HL-60/S4 (cell line): ENCODE data around the gene CDH13.

ENCODE experiments used
- in situ Hi-C: fragments of 300-500 bp; cut with MboI; formaldehyde crosslinking; loops from 2 replicates; pipeline ENCODE4 v1.14.3; 2022; ENCODE audit warnings: low sequenced_read_pairs

Gene CDH13

DNA sequence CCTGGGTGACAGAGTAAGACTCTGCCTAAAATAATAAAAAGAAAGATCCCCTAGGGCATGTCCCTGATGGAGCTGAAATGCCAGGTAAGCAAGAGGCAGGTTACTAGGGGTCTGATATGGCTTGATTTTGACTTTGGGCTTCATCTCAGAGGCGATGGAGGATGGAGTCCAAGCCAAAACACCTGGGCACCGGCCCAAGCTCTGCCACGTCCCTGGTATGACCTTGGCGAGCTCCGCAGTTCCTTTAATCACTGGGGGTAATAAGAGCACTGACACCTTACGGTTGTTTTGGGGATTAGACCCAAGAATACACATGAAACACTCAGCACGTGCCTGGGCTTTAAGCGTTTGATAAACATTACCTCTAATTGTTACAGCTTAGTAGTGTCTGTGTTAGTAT is 830.2 kb downstream of the CDH13 start:
- in situ Hi-C loops, result no loop called here

GRCh38 chr16:83458612-83459011 is 831.8 kb downstream of the CDH13 start:
- in situ Hi-C loops, result no loop called here

- in situ Hi-C loops, result no loop called here
Observed at GRCh38 chr16:83464991-83465390, 838.2 kb downstream of the CDH13 start.

DNA sequence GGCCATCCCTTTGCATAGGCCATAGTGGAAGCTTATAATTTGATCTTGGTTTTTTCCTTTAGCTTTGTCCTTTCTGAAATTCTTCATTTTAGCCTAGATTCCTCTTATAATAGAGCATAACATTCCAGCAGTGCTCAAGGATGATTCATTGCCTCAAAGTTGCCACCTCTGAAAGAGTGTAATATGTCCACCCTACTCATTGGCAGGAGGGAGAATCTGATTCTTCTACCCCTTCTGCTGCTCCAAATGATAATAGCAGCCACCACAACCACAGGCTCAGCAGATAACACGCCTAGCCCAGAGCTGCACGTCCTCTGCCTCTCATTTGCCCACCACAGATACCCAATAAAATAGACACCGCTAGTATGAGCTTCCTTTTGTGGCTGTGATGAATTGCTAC is 843.6 kb downstream of the CDH13 start:
- in situ Hi-C loops, result no loop called here

DNA sequence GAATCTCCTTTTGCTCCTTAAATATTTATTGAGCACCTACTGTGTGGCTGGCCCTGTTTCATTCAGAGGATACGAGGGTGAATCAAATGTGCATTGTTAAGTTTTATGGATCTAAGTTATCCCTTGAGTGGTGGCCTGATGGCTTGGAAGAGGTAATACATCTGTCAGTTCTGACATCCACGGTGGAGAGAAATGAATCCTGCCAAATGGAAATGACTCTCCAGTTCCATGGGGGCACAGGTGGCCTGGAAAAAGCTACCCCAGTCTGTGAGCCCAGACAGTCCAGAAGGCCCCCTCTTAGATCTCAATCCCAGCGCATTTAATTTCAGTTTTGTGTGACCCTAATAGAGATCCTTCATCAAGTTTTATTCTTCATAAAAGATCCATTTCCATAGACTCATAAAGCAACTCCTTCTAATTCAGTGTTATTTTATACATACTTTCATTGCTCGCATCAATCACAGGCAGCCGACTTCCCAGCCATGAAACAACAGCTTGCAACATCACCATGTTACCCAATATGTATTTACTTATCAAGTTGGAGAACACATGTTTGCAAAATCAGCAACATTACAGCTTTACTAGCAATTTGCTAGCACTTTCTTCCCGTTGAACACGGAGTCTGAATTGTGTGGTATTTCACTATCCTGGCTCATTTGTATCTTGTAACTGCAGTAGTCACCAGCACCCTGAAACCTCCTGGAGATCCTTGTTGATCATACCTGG is 846.2 kb downstream of the CDH13 start:
- in situ Hi-C loops, result no loop called here

GRCh38 chr16:83473926-83474650 is 847.3 kb downstream of the CDH13 start:
- in situ Hi-C loops, result no loop called here

DNA sequence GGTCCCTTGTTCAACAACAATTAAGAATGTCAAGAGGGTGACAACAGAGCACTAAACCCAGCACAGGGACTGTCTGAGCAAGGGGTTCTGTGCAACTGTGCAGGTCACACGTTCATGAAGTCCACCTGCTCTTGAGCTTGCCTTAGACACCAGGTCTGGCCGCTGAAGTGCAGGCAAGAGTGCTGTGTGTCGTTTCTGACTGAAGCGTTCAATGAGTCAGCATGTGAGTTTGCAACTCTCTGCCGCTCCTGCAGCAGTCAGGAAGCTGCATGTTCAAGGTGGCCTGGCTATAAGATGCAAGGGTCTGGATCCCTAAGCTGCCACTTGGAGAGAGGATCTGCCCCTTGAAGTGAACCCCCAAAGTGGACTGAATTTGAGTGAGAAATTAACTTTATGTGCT is 848.3 kb downstream of the CDH13 start:
- in situ Hi-C loops, result no loop called here

DNA sequence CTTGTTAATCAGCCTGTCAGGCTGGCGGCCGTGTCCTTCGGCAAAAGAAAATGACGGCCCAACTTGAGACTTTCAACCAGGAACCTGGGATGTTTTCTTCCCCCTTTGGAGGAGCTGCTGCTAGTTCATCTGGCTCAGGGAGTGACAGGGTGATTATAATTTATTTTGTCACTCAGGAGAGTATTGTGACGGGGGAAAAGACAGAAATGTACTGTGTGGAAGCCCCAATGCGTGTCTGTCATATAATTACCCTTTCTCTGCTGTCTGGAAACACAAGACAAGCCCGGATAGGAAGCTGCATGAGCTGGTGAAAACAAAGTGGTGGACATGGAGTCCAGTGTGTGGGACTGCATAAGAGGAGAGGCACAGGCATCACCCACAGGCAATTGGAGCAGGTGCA is 854.8 kb downstream of the CDH13 start:
- in situ Hi-C loops, result no loop called here

- in situ Hi-C loops, result no loop called here
Observed at GRCh38 chr16:83482545-83483162, 855.9 kb downstream of the CDH13 start.

- in situ Hi-C loops, result no loop called here
Observed at GRCh38 chr16:83490073-83490472, 863.3 kb downstream of the CDH13 start.

GRCh38 chr16:83494459-83494858 is 867.7 kb downstream of the CDH13 start:
- in situ Hi-C loops, result no loop called here

DNA sequence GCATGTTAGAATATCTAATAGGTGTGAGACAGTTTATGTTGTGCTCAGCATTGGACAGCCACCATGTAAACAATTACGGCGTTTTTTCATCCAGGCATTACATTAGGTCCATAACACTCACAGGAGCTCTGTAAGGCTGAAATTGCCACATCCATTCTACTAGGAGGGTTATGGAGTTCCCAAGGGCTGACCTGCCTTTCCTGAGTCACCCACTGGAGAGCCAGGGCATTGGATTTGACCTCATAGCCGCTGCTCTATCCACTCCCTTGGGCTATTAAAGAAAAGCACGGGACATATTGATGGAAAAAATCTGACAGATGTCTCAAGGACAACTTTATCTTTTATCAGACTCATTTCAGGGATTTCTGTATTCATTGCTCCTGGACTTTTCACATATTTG is 874.7 kb downstream of the CDH13 start:
- in situ Hi-C loops, result no loop called here

GRCh38 chr16:83508295-83508694 is 881.5 kb downstream of the CDH13 start:
- in situ Hi-C loops, result no loop called here

DNA sequence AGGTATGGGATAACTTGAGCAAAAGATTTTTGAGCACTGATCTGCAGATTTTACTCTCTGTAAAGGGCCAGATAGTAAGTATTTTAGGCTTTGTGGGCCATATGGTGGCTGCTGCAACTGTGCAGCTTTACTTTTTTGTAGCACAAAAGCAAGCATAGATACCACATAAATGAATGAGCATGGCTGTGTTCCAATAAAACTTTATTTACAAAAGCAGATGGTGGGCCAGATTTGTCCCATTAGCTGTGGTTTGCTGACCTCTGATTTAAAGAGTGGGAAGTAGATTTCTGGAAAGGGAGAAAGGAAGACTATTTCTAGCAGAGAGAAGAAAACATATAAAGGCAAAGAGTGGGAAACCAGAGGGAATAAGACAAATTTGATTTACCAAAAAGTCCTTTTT is 882.5 kb downstream of the CDH13 start:
- in situ Hi-C loops, result no loop called here

- in situ Hi-C loops, result no loop called here
Observed at GRCh38 chr16:83510906-83511305, 884.1 kb downstream of the CDH13 start.

- in situ Hi-C loops, result no loop called here
Observed at GRCh38 chr16:83513008-83513755, 886.4 kb downstream of the CDH13 start.

GRCh38 chr16:83515395-83515794 is 888.6 kb downstream of the CDH13 start:
- in situ Hi-C loops, result no loop called here

DNA sequence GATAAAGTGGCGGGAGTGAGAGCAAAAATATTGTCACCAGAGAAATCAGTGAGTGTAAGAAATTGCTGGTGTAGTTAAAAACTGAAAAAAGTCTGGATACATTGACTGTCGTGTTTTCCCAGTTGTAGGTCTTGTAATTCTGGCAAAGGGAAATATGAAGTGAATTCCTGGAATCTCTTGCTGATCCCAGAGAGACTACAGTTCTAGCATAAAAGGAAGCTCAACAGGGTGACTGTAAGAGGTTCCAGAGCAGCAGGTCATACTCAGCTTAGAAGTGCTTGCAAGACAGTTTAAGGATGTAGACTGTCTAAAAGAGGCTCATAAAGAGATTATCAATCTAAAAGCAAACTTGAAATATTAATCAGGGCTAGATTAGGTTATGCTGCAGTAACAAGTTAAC is 890.2 kb downstream of the CDH13 start:
- in situ Hi-C loops, result no loop called here

- in situ Hi-C loops, result no loop called here
Observed at GRCh38 chr16:83517398-83517797, 890.6 kb downstream of the CDH13 start.

DNA sequence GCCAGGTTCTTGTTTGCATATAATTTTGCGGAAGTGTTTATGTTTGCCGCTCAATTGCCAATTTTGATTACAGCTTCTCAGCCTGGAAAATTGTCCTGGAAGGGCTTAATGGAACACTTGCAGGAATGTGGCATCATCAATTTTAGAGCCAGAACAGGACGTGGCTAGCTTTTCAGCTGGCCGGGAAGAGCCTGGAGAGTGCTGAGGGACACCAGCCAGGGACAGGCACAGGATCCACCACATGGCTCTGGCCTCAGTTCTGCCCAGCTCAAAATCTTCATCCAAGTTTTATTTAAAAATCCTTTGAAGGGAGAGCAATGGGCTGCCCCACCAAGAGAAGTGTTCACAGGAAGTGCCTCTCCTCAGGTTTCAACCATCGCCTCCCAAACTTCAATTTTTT is 893.8 kb downstream of the CDH13 start:
- in situ Hi-C loops, result no loop called here

DNA sequence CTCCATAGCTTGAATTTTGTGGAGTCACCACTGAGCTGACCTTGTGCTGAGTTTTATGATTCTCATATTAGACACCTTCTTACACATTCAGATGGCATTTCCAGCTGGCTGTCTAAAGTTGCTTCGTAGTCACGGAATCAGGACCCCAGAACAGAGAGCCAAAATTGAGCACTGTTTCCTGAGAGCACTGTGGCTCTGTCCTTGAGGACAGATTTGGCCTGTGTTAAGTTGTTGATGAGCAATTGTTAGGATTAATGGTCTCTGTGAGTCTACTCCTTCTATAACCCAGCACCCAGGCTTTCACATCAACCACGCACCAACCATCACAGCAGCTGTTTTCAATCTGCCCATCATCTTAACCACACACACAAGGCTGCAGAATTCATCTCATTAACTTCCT is 903.5 kb downstream of the CDH13 start:
- in situ Hi-C loops, result no loop called here
